Activated naive CD8-positive, alpha-beta T cell treated with anti-CD3 and anti-CD28 coated beads, Interleukin-2, amount 10 ng/mL, durations not matched to agents 7 days and 5 days (primary cell): ENCODE measurements around the gene EZH2. TPM values are rescaled to one million over a fixed set of nuclear protein-coding genes. Genes with fewer than 3 reads are reported as not detected.

ENCODE experiments used
- ATAC-seq: fragments of 150-1000 bp; cut with Tn5 transposase; one replicate; pipeline ENCODE4 v1.10.0; 2021; ENCODE audit warnings: low read depth, moderate library complexity
- POLR2A ChIA-PET: fragments of 350-600 bp; sonication (Branson Sonifier 250); formaldehyde crosslinking; loops from one replicate; lab custom pipeline; 2021; ENCODE audit warnings: antibody characterized with exemption; lab: Charles Lee
- DNase-seq: peaks from one replicate; pipeline ENCODE4 v3.0.0; 2021
- H3K27ac Mint-ChIP-seq: one replicate; pipeline ENCODE4 v1.8.0; 2022; ENCODE audit warnings: mild to moderate bottlenecking, mixed read lengths
- H3K27me3 Mint-ChIP-seq: one replicate; pipeline ENCODE4 v1.8.0; 2022; ENCODE audit warnings: mild to moderate bottlenecking, moderate library complexity, mixed read lengths
- H3K36me3 Mint-ChIP-seq: one replicate; pipeline ENCODE4 v1.8.0; 2021; ENCODE audit warnings: mild to moderate bottlenecking, mixed read lengths
- H3K4me1 Mint-ChIP-seq: one replicate; pipeline ENCODE4 v1.8.0; 2021; ENCODE audit warnings: mixed read lengths
- H3K4me3 Mint-ChIP-seq: one replicate; pipeline ENCODE4 v1.8.0; 2022; ENCODE audit warnings: mild to moderate bottlenecking, moderate library complexity, mixed read lengths
- H3K9me3 Mint-ChIP-seq: one replicate; pipeline ENCODE4 v1.8.0; 2021; ENCODE audit warnings: mixed read lengths
- total RNA-seq, 2 experiments: library from RNA; stranded (reverse); gene quantifications; one replicate each; pipeline ENCODE4 v1.2.3, GENCODE V29; 2021

The EZH2 gene
- total RNA-seq, 2 experiments from 2014 or later: 73.8 to 76.6 TPM

- Mint-ChIP-seq H3K27me3 (no peaks in the 10 kb centered on the region), H3K4me3 (no peak overlapping the region), H3K9me3 (no peaks in the 10 kb centered on the region), H3K36me3 (peaks cover 48% of the 10 kb centered on the region), H3K4me1 (peaks cover 2% of the 10 kb centered on the region), H3K27ac (no peak overlapping the region)
- DNase-seq: no peak
- POLR2A ChIA-PET: interaction anchor here (0.9 kb wide), 1 partner anchor 29 kb away, joined by 3 read pairs; no protein-coding TSS in a partner anchor
- no peak for ATAC-seq
Measured at GRCh38 chr7:148790131-148790726, 93.9 kb downstream of the EZH2 start.

- H3K4me3 Mint-ChIP-seq: no peak overlapping the region
- ATAC-seq (no peak), DNase-seq (no peak)
- H3K9me3 Mint-ChIP-seq: no peaks in the 10 kb centered on the region
- H3K36me3 Mint-ChIP-seq: peaks cover 40% of the 10 kb centered on the region
- no peaks in the 10 kb centered on the region for H3K27me3 Mint-ChIP-seq
- POLR2A ChIA-PET: interaction anchor here (0.9 kb wide), 1 partner anchor 30 kb away, joined by 3 read pairs; no protein-coding TSS in a partner anchor
- H3K4me1 Mint-ChIP-seq: peaks cover 2% of the 10 kb centered on the region
- H3K27ac Mint-ChIP-seq: no peak overlapping the region
Measured at GRCh38 chr7:148789220-148789619, 94.9 kb downstream of the EZH2 start.

- Mint-ChIP-seq H3K4me3 (no peak overlapping the region), H3K27ac (no peak overlapping the region), H3K36me3 (peaks cover 27% of the 10 kb centered on the region), H3K27me3 (no peaks in the 10 kb centered on the region), H3K4me1 (no peaks in the 10 kb centered on the region), H3K9me3 (no peaks in the 10 kb centered on the region)
- ATAC-seq (no peak), DNase-seq (no peak)
- POLR2A ChIA-PET: interaction anchor here (0.6 kb wide), 1 partner anchor 8 kb away, joined by 3 read pairs; no protein-coding TSS in a partner anchor
Measured at GRCh38 chr7:148787571-148788295, 96.4 kb downstream of the EZH2 start.

GRCh38 chr7:148783801-148784527 lies 100.1 kb downstream of the EZH2 start:
- ATAC-seq: no peak
- H3K4me1 Mint-ChIP-seq: no peaks in the 10 kb centered on the region
- H3K36me3 Mint-ChIP-seq: peaks cover 15% of the 10 kb centered on the region
- no peak overlapping the region for H3K4me3 Mint-ChIP-seq
- H3K9me3 Mint-ChIP-seq: no peaks in the 10 kb centered on the region
- no peak for DNase-seq
- no peak overlapping the region for H3K27ac Mint-ChIP-seq
- POLR2A ChIA-PET: no interaction called here
- no peaks in the 10 kb centered on the region for H3K27me3 Mint-ChIP-seq

- Mint-ChIP-seq H3K36me3 (peaks cover 16% of the 10 kb centered on the region), H3K4me3 (no peak overlapping the region), H3K9me3 (no peaks in the 10 kb centered on the region), H3K4me1 (no peaks in the 10 kb centered on the region), H3K27me3 (no peaks in the 10 kb centered on the region), H3K27ac (no peak overlapping the region)
- no peak for ATAC-seq
- no peak for DNase-seq
- POLR2A ChIA-PET: no interaction called here
Measured at GRCh38 chr7:148782757-148783456, 101.2 kb downstream of the EZH2 start.

- H3K27ac Mint-ChIP-seq: no peak overlapping the region
- no peak for ATAC-seq
- H3K27me3 Mint-ChIP-seq: no peaks in the 10 kb centered on the region
- H3K4me1 Mint-ChIP-seq: peaks cover 25% of the 10 kb centered on the region
- no peak for DNase-seq
- POLR2A ChIA-PET: interaction anchor here (0.8 to 2.8 kb wide), 4 partner anchors 11 to 324 kb away, joined by 3 to 12 read pairs (median 4); partner anchors contain the start of gene CUL1
- H3K4me3 Mint-ChIP-seq: no peak overlapping the region
- H3K9me3 Mint-ChIP-seq: no peaks in the 10 kb centered on the region
- peaks cover 30% of the 10 kb centered on the region for H3K36me3 Mint-ChIP-seq
Measured at GRCh38 chr7:148774471-148774870, 109.6 kb downstream of the EZH2 start.

GRCh38 chr7:148773334-148773733 lies 110.8 kb downstream of the EZH2 start:
- H3K27ac Mint-ChIP-seq: peak overlapping the region; percentile 92
- peak overlapping the region; percentile 72 for H3K4me3 Mint-ChIP-seq
- DNase-seq (peak; percentile 49), ATAC-seq (peak; percentile 100)
- no peaks in the 10 kb centered on the region for H3K27me3 Mint-ChIP-seq
- POLR2A ChIA-PET: interaction anchor here (0.7 to 2.8 kb wide), 5 partner anchors 10 to 216 kb away, joined by 3 to 12 read pairs (median 5); partner anchors contain the start of gene CUL1
- peaks cover 28% of the 10 kb centered on the region for H3K36me3 Mint-ChIP-seq
- H3K9me3 Mint-ChIP-seq: no peaks in the 10 kb centered on the region
- H3K4me1 Mint-ChIP-seq: peaks cover 25% of the 10 kb centered on the region

GRCh38 chr7:148772297-148773089 lies 111.6 kb downstream of the EZH2 start:
- Mint-ChIP-seq H3K9me3 (no peaks in the 10 kb centered on the region), H3K4me3 (peak overlapping the region; percentile 72), H3K36me3 (peaks cover 26% of the 10 kb centered on the region), H3K4me1 (peaks cover 25% of the 10 kb centered on the region), H3K27ac (peak overlapping the region; percentile 92), H3K27me3 (no peaks in the 10 kb centered on the region)
- DNase-seq: no peak
- POLR2A ChIA-PET: interaction anchor here (0.7 to 2.8 kb wide), 3 partner anchors 73 to 215 kb away, joined by 3 to 12 read pairs (median 5); partner anchors contain the start of gene CUL1
- ATAC-seq: no peak

- no peak overlapping the region for H3K27ac Mint-ChIP-seq
- ATAC-seq: no peak
- H3K4me1 Mint-ChIP-seq: peaks cover 17% of the 10 kb centered on the region
- no peak for DNase-seq
- peaks cover 23% of the 10 kb centered on the region for H3K36me3 Mint-ChIP-seq
- POLR2A ChIA-PET: no interaction called here
- H3K9me3 Mint-ChIP-seq: no peaks in the 10 kb centered on the region
- no peaks in the 10 kb centered on the region for H3K27me3 Mint-ChIP-seq
- no peak overlapping the region for H3K4me3 Mint-ChIP-seq
Measured at GRCh38 chr7:148770004-148770403, 114.1 kb downstream of the EZH2 start.

- POLR2A ChIA-PET: interaction anchor here (1.2 kb wide), 1 partner anchor 11 kb away, joined by 4 read pairs; no protein-coding TSS in a partner anchor
- DNase-seq (no peak), ATAC-seq (no peak)
- Mint-ChIP-seq H3K27ac (no peak overlapping the region), H3K9me3 (no peaks in the 10 kb centered on the region), H3K27me3 (no peaks in the 10 kb centered on the region), H3K36me3 (peaks cover 20% of the 10 kb centered on the region), H3K4me3 (no peak overlapping the region), H3K4me1 (no peaks in the 10 kb centered on the region)
Measured at GRCh38 chr7:148763622-148764021, 120.5 kb downstream of the EZH2 start.

- H3K27ac Mint-ChIP-seq: no peak overlapping the region
- no peaks in the 10 kb centered on the region for H3K9me3 Mint-ChIP-seq
- H3K36me3 Mint-ChIP-seq: peaks cover 29% of the 10 kb centered on the region
- ATAC-seq: no peak
- no peaks in the 10 kb centered on the region for H3K4me1 Mint-ChIP-seq
- DNase-seq: no peak
- H3K27me3 Mint-ChIP-seq: no peaks in the 10 kb centered on the region
- H3K4me3 Mint-ChIP-seq: no peak overlapping the region
- POLR2A ChIA-PET: no interaction called here
Measured at GRCh38 chr7:148761499-148762278, 122.4 kb downstream of the EZH2 start.
